ENCODE measurements around the gene KIRREL2. TPM values are rescaled to one million over a fixed set of nuclear protein-coding genes. Genes with fewer than 3 reads are reported as not detected.

The KIRREL2 gene
- total and polyA plus RNA-seq, 11 donors, result 0.77 TPM; not detected in 10

- ATAC-seq, result no peak
- Histone ChIP-seq H3K27ac (no peak overlapping the region), H3K36me3 (peaks cover 0 to 36% (median 24%) of the 10 kb centered on the region in 9 donors), H3K4me1 (no peaks in the 10 kb centered on the region), H3K4me3 (no peak overlapping the region), H3K27me3 (no peaks in the 10 kb centered on the region), H3K9me3 (no peaks in the 10 kb centered on the region)
- WGBS, 4 donors, result 88 to 95% (median 92%) methylated on average over 6 of the region's 6 CpGs
- no peak for DNase-seq
- intact Hi-C loops (cut with DNase I), result loop anchor here in 1 of 10 donors (10.0 kb wide), 1 partner anchor 110 kb away; the partner anchor contains the start of gene ARHGAP33
- TF ChIP-seq POLR2A (IDR thresholded peaks at IDR 0.05) (no peak), CTCF (IDR thresholded peaks at IDR 0.05) (no peak)
Measured at GRCh38 chr19:35885225-35885738, 28.6 kb downstream of the KIRREL2 start.

GRCh38 chr19:35885904-35886303, 29.2 kb downstream of the KIRREL2 start:
- TF ChIP-seq CTCF (IDR thresholded peaks at IDR 0.05) (no peak), POLR2A (IDR thresholded peaks at IDR 0.05) (no peak)
- H3K27me3 ChIP-seq, result no peaks in the 10 kb centered on the region
- WGBS, 4 donors, result 93 to 96% (median 96%) methylated on average over 7 to 8 of the region's 8 CpGs
- DNase-seq (no peak), ATAC-seq (no peak)
- no peak overlapping the region for H3K27ac ChIP-seq
- H3K4me3 ChIP-seq, result no peak overlapping the region
- intact Hi-C loops (cut with DNase I), result loop anchor here in 1 of 10 donors (10.0 kb wide), 1 partner anchor 111 kb away; the partner anchor contains the start of gene ARHGAP33
- no peaks in the 10 kb centered on the region for H3K4me1 ChIP-seq
- peaks cover 0 to 42% (median 25%) of the 10 kb centered on the region in 9 donors for H3K36me3 ChIP-seq
- no peaks in the 10 kb centered on the region for H3K9me3 ChIP-seq

- no peaks in the 10 kb centered on the region for H3K4me1 ChIP-seq
- no peaks in the 10 kb centered on the region for H3K27me3 ChIP-seq
- DNase-seq, result no peak
- no peaks in the 10 kb centered on the region for H3K9me3 ChIP-seq
- TF ChIP-seq CTCF (IDR thresholded peaks at IDR 0.05) (no peak), POLR2A (IDR thresholded peaks at IDR 0.05) (no peak)
- no peak for ATAC-seq
- H3K4me3 ChIP-seq, result no peak overlapping the region
- WGBS, 4 donors, result 91 to 100% (median 93%) methylated on average over 5 of the region's 5 CpGs
- H3K36me3 ChIP-seq, result peaks cover 0 to 55% (median 31%) of the 10 kb centered on the region in 9 donors
- no peak overlapping the region for H3K27ac ChIP-seq
- intact Hi-C loops (cut with DNase I), result loop anchor here in 1 of 10 donors (10.0 kb wide), 1 partner anchor 112 kb away; the partner anchor contains the start of gene ARHGAP33
Measured at GRCh38 chr19:35887197-35887596, 30.5 kb downstream of the KIRREL2 start.

- DNase-seq (no peak), ATAC-seq (no peak)
- Histone ChIP-seq H3K27me3 (no peaks in the 10 kb centered on the region), H3K27ac (no peak overlapping the region), H3K4me1 (no peaks in the 10 kb centered on the region), H3K9me3 (no peaks in the 10 kb centered on the region), H3K36me3 (peaks cover 0 to 66% (median 43%) of the 10 kb centered on the region in 9 donors), H3K4me3 (no peak overlapping the region)
- intact Hi-C loops (cut with DNase I), result loop anchor here in 1 of 10 donors (10.0 kb wide), 1 partner anchor 114 kb away; the partner anchor contains the start of gene ARHGAP33
- TF ChIP-seq POLR2A (IDR thresholded peaks at IDR 0.05), result no peak
- no peak for TF ChIP-seq CTCF (IDR thresholded peaks at IDR 0.05)
- WGBS, 4 donors, result 87 to 94% (median 93%) methylated on average over 9 of the region's 9 CpGs
Measured at GRCh38 chr19:35888398-35888797, 31.7 kb downstream of the KIRREL2 start.
